Measurements from ENCODE around the gene RBM41. TPM values are rescaled to one million over a fixed set of nuclear protein-coding genes. Genes with fewer than 3 reads are reported as not detected.

Gene RBM41
- total and polyA plus RNA-seq, 4 donors, result 3.3 to 17.6 (median 9.9) TPM

GRCh38 chrX:107047622-107048021, 71.0 kb downstream of the RBM41 start:
- TF ChIP-seq TAF1 (conservative IDR thresholded peaks at IDR 0.05) (no peak), EGR1 (IDR thresholded peaks at IDR 0.05; ENCODE audit: low read depth in 2 of 2) (no peak), FOXA2 (IDR thresholded peaks at IDR 0.05) (no peak), FOXA1 (IDR thresholded peaks at IDR 0.05) (no peak), JUND (IDR thresholded peaks at IDR 0.05) (no peak), SP1 (IDR thresholded peaks at IDR 0.05) (no peak), NR2F2 (IDR thresholded peaks at IDR 0.05) (no peak), YY1 (IDR thresholded peaks at IDR 0.05) (no peak), HNF4G (IDR thresholded peaks at IDR 0.05) (no peak), MAX (IDR thresholded peaks at IDR 0.05) (no peak), CTCF (IDR thresholded peaks at IDR 0.05; ENCODE audit: low read depth, low read length, missing input control) (no peak), RXRA (IDR thresholded peaks at IDR 0.05) (no peak), GABPA (IDR thresholded peaks at IDR 0.05 in 1 of 2, conservative IDR thresholded peaks at IDR 0.05 in 1 of 2) (no peak), ATF3 (IDR thresholded peaks at IDR 0.05) (no peak), HNF4A (conservative IDR thresholded peaks at IDR 0.05) (no peak), REST (IDR thresholded peaks at IDR 0.05) (no peak), RAD21 (IDR thresholded peaks at IDR 0.05) (no peak)
- TF ChIP-seq, protein P1, sequence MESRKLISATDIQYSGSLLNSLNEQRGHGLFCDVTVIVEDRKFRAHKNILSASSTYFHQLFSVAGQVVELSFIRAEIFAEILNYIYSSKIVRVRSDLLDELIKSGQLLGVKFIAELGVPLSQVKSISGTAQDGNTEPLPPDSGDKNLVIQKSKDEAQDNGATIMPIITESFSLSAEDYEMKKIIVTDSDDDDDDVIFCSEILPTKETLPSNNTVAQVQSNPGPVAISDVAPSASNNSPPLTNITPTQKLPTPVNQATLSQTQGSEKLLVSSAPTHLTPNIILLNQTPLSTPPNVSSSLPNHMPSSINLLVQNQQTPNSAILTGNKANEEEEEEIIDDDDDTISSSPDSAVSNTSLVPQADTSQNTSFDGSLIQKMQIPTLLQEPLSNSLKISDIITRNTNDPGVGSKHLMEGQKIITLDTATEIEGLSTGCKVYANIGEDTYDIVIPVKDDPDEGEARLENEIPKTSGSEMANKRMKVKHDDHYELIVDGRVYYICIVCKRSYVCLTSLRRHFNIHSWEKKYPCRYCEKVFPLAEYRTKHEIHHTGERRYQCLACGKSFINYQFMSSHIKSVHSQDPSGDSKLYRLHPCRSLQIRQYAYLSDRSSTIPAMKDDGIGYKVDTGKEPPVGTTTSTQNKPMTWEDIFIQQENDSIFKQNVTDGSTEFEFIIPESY (IDR thresholded peaks at IDR 0.05), result no peak

More at GRCh38 chrX:107047622-107048021, 71.0 kb downstream of the RBM41 start:
- peaks cover 0 to 4% (median 0%) of the 10 kb centered on the region in 4 donors for H3K27me3 ChIP-seq (ENCODE audit: control insufficient read depth in 4 of 4, insufficient read depth in 4 of 4, low read length in 3 of 4)
- no peaks in the 10 kb centered on the region for H3K36me3 ChIP-seq (ENCODE audit: control insufficient read depth in 4 of 4, insufficient read depth in 3 of 4, low read depth in 1 of 4, low read length in 3 of 4)
- H3K9me3 ChIP-seq (ENCODE audit: control insufficient read depth in 4 of 4, low read length in 3 of 4), result no peaks in the 10 kb centered on the region
- H3K4me1 ChIP-seq (ENCODE audit: control insufficient read depth in 4 of 4, insufficient read depth in 4 of 4, low read length in 3 of 4), result no peaks in the 10 kb centered on the region
- no peak for DNase-seq (ENCODE audit: low spot score)
- WGBS, result 70% methylated on average over 1 of the region's 1 CpG
- H3K27ac ChIP-seq (ENCODE audit: low read depth in 1 of 2, low read length in 2 of 2), result no peak overlapping the region
- no peak overlapping the region for H3K9ac ChIP-seq (ENCODE audit: low read depth in 1 of 2, low read length in 2 of 2)
- H3K4me3 ChIP-seq (ENCODE audit: low read depth in 1 of 3, low read length in 3 of 3), result no peak overlapping the region
